ENCODE measurements around the gene LARGE1. TPM values are rescaled to one million over a fixed set of nuclear protein-coding genes. Genes with fewer than 3 reads are reported as not detected.

LARGE1 gene
- total and polyA plus RNA-seq, 2 of the 4 experiments (the other 2 are of a cell fraction) = 6.2 to 12.4 TPM

GRCh38 chr22:33232071-33232470, 688.2 kb downstream of the LARGE1 start:
- ChIA-PET POLR2A (ENCODE audit: unreplicated experiment) (no interaction called here), CTCF (no interaction called here)
- no peak overlapping the region for H2AK9ac ChIP-seq (replicated peaks; ENCODE audit: low read depth, low read length, poor library complexity)
- H3K4me2 ChIP-seq (ENCODE audit: low read depth, low read length) = no peak overlapping the region
- H2AK5ac ChIP-seq (ENCODE audit: low read depth, low read length) = no peak overlapping the region
- H2BK15ac ChIP-seq (ENCODE audit: low read depth, low read length) = no peak overlapping the region
- no peak overlapping the region for H2AFZ ChIP-seq (replicated peaks; ENCODE audit: low read length, poor library complexity)
- dilution Hi-C loops (cut with HindIII; ENCODE audit: low sequenced_read_pairs, unreplicated experiment) (no loop called here), in situ Hi-C loops (cut with MboI; ENCODE audit: low sequenced_read_pairs) (no loop called here), intact Hi-C loops (cut with micrococcal nuclease) (no loop called here)
- no peaks in the 10 kb centered on the region for H3K9me1 ChIP-seq (ENCODE audit: insufficient read depth, low read length)
- H3K4me1 ChIP-seq (ENCODE audit: control insufficient read depth, insufficient read depth, low read length) = no peaks in the 10 kb centered on the region
- H2BK120ac ChIP-seq (ENCODE audit: low read depth, low read length) = no peak overlapping the region
- H4K8ac ChIP-seq (ENCODE audit: low read depth in 2 of 2, low read length in 2 of 2) = no peak overlapping the region
- H2BK5ac ChIP-seq (ENCODE audit: low read depth, low read length, poor library complexity, severe bottlenecking) = no peak overlapping the region
- no peaks in the 10 kb centered on the region for H3K27me3 ChIP-seq (ENCODE audit: control insufficient read depth, insufficient read depth, low read length)
- no peak overlapping the region for H3K23ac ChIP-seq (ENCODE audit: low read depth, low read length)
- no peak overlapping the region for H4K5ac ChIP-seq (ENCODE audit: low read depth, low read length)
- H3K27ac ChIP-seq (ENCODE audit: insufficient read depth, low read length) = no peak overlapping the region
- TF ChIP-seq CTCF (conservative IDR thresholded peaks at IDR 0.05; ENCODE audit: low read depth, low read length) (no peak), CHD1 (IDR thresholded peaks at IDR 0.05; ENCODE audit: low read depth, low read length) (no peak), RAD21 (IDR thresholded peaks at IDR 0.05; ENCODE audit: low read length) (no peak), RCOR1 (IDR thresholded peaks at IDR 0.05; ENCODE audit: insufficient replicate concordance, low read length) (no peak), USF2 (IDR thresholded peaks at IDR 0.05; ENCODE audit: low read depth, low read length) (no peak), POLR2A (IDR thresholded peaks at IDR 0.05; ENCODE audit: low read depth, low read length) (no peak), MXI1 (IDR thresholded peaks at IDR 0.05; ENCODE audit: borderline replicate concordance, low read depth, low read length) (no peak), SMC3 (IDR thresholded peaks at IDR 0.05; ENCODE audit: low read depth, low read length) (no peak), RFX5 (IDR thresholded peaks at IDR 0.05; ENCODE audit: low read depth, low read length) (no peak), NFE2L2 (IDR thresholded peaks at IDR 0.05; ENCODE audit: low read depth, low read length) (no peak), BHLHE40 (IDR thresholded peaks at IDR 0.05; ENCODE audit: low read depth, low read length) (no peak), ELK1 (IDR thresholded peaks at IDR 0.05; ENCODE audit: borderline replicate concordance, low read depth, low read length) (no peak), FOS (IDR thresholded peaks at IDR 0.05; ENCODE audit: low read depth, low read length) (no peak), CEBPB (IDR thresholded peaks at IDR 0.05; ENCODE audit: low read depth, low read length) (no peak), MAFK (IDR thresholded peaks at IDR 0.05; ENCODE audit: low read depth, low read length) (no peak), MAZ (IDR thresholded peaks at IDR 0.05; ENCODE audit: borderline replicate concordance, low read depth, low read length) (no peak)
- H4K20me1 ChIP-seq (ENCODE audit: insufficient read depth, low read length) = no peaks in the 10 kb centered on the region
- no peak overlapping the region for H3K4me3 ChIP-seq (ENCODE audit: insufficient read depth, low read depth, low read length)
- no peak overlapping the region for H2BK20ac ChIP-seq (ENCODE audit: low read depth, low read length)
- H3K4ac ChIP-seq (ENCODE audit: low read depth, low read length) = no peak overlapping the region
- no peak for ATAC-seq (ENCODE audit: low read depth)
- DNase-seq = no peak
- no TSS peak for BruUV-seq (replicated peaks)
- no peak overlapping the region for H3K18ac ChIP-seq (ENCODE audit: low read depth, low read length)
- no peak overlapping the region for H3K9ac ChIP-seq (ENCODE audit: low read depth, low read length)
- no peak overlapping the region for H3K14ac ChIP-seq (replicated peaks; ENCODE audit: low read depth, low read length)
- no peaks in the 10 kb centered on the region for H3K36me3 ChIP-seq (ENCODE audit: control insufficient read depth, insufficient read depth, low read length)
- H3K56ac ChIP-seq (ENCODE audit: extremely low read depth, insufficient read depth, low read length) = no peak overlapping the region
- H4K91ac ChIP-seq (ENCODE audit: insufficient read depth, low read depth, low read length) = no peak overlapping the region
- no peaks in the 10 kb centered on the region for H3K79me1 ChIP-seq (ENCODE audit: low read depth in 1 of 2, low read length in 2 of 2)
- H3K9me3 ChIP-seq (ENCODE audit: control insufficient read depth, insufficient read depth, low read length) = peaks cover 4% of the 10 kb centered on the region
- 55% methylated on average over 3 of the region's 5 CpGs; no CpG with 5 or more reads in 1 of the 2 experiments for WGBS, 2 experiments (ENCODE audit: extremely low coverage in 2 of 2, insufficient read length in 1 of 2)

All from IMR-90 (cell line).